Measurements from ENCODE around the gene ADK.
"Not testable (repeated sequence)": the region's sequence is repeated elsewhere in the genome, so short reads cannot be mapped to it uniquely, and the experiment has no call there.

DNA sequence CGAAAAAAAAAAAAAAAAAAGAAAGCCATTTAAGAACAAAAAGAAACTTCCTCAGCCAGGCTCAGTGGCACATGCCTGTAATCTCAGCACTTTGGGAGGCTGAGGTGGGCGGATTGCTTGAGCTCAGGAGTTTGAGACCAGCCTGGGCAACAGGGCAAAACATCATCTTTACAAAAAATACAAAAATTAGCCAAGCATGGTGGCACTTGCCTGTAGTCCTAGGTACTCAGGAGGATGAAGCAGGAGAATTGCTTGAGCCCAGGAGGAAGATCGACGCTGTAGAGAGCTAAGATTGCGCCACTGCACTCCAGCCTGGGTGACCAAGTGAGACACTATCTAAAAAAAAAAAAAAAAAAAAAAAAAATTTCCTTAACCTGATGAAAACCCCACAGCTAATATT lies 12.4 kb upstream of the ADK start:
- TF ChIP-seq EP300 (IDR thresholded peaks at IDR 0.05), result not testable (repeated sequence)
- TF ChIP-seq, protein P1, sequence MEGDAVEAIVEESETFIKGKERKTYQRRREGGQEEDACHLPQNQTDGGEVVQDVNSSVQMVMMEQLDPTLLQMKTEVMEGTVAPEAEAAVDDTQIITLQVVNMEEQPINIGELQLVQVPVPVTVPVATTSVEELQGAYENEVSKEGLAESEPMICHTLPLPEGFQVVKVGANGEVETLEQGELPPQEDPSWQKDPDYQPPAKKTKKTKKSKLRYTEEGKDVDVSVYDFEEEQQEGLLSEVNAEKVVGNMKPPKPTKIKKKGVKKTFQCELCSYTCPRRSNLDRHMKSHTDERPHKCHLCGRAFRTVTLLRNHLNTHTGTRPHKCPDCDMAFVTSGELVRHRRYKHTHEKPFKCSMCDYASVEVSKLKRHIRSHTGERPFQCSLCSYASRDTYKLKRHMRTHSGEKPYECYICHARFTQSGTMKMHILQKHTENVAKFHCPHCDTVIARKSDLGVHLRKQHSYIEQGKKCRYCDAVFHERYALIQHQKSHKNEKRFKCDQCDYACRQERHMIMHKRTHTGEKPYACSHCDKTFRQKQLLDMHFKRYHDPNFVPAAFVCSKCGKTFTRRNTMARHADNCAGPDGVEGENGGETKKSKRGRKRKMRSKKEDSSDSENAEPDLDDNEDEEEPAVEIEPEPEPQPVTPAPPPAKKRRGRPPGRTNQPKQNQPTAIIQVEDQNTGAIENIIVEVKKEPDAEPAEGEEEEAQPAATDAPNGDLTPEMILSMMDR (IDR thresholded peaks at IDR 0.05), result not testable (repeated sequence)

Measured in stomach (tissue), 4 donors.